ENCODE data around the gene PAPPA. TPM values are rescaled to one million over a fixed set of nuclear protein-coding genes. Genes with fewer than 3 reads are reported as not detected.
A peak's percentile ranks its signal among the peaks of the same experiment; 100 is the strongest.

PAPPA gene
- total and polyA plus RNA-seq, 9 donors: 0.61 to 5.5 (median 2.6) TPM

GRCh38 chr9:116313638-116314037 lies 160.0 kb downstream of the PAPPA start:
- H3K27ac ChIP-seq: no peak overlapping the region
- no peak overlapping the region for H3K4me3 ChIP-seq
- no peaks in the 10 kb centered on the region for H3K36me3 ChIP-seq
- TF ChIP-seq EP300 (IDR thresholded peaks at IDR 0.05) (no peak), CTCF (IDR thresholded peaks at IDR 0.05) (no peak), POLR2A (IDR thresholded peaks at IDR 0.05) (no peak)
- H3K27me3 ChIP-seq: no peaks in the 10 kb centered on the region
- no peaks in the 10 kb centered on the region for H3K9me3 ChIP-seq
- 92 to 97% (median 96%) methylated on average over 3 of the region's 3 CpGs for WGBS, 3 donors
- no peak for DNase-seq
- peaks cover 4% of the 10 kb centered on the region for H3K4me1 ChIP-seq (ENCODE audit: insufficient read depth)
- intact Hi-C loops (cut with DNase I): loop anchor here in 1 of 4 donors (10.0 kb wide), 1 partner anchor 51 kb away; no protein-coding TSS in a partner anchor

- TF ChIP-seq CTCF (IDR thresholded peaks at IDR 0.05): no peak
- H3K36me3 ChIP-seq: no peaks in the 10 kb centered on the region
- peaks cover 8% of the 10 kb centered on the region for H3K4me1 ChIP-seq (ENCODE audit: insufficient read depth)
- DNase-seq: no peak
- H3K9me3 ChIP-seq: no peaks in the 10 kb centered on the region
- no peak overlapping the region for H3K4me3 ChIP-seq
- intact Hi-C loops (cut with DNase I): loop anchor here in 1 of 4 donors (5.0 to 10.0 kb wide), 2 partner anchors 49 to 159 kb away; no protein-coding TSS in a partner anchor
- WGBS, 3 donors: 49 to 74% (median 63%) methylated on average over 2 of the region's 2 CpGs
- no peaks in the 10 kb centered on the region for H3K27me3 ChIP-seq
- H3K27ac ChIP-seq: no peak overlapping the region
Observed at GRCh38 chr9:116316246-116316645, 162.7 kb downstream of the PAPPA start.

- TF ChIP-seq CTCF (IDR thresholded peaks at IDR 0.05) (no peak), EP300 (IDR thresholded peaks at IDR 0.05) (no peak), POLR2A (IDR thresholded peaks at IDR 0.05) (no peak)
- H3K27me3 ChIP-seq: no peaks in the 10 kb centered on the region
- intact Hi-C loops (cut with DNase I): loop anchor here in 1 of 4 donors (5.0 to 10.0 kb wide), 2 partner anchors 47 to 160 kb away; no protein-coding TSS in a partner anchor
- 72 to 77% (median 77%) methylated on average over 2 of the region's 2 CpGs for WGBS, 3 donors
- H3K4me1 ChIP-seq (ENCODE audit: insufficient read depth): peaks cover 4% of the 10 kb centered on the region
- H3K4me3 ChIP-seq: no peak overlapping the region
- no peaks in the 10 kb centered on the region for H3K9me3 ChIP-seq
- no peak overlapping the region for H3K27ac ChIP-seq
- no peaks in the 10 kb centered on the region for H3K36me3 ChIP-seq
- no peak for DNase-seq
Observed at GRCh38 chr9:116317503-116317902, 163.9 kb downstream of the PAPPA start.

- WGBS, 3 donors: 41 to 48% (median 45%) methylated on average over 19 of the region's 19 CpGs
- Histone ChIP-seq H3K4me1 (ENCODE audit: insufficient read depth) (peaks cover 4% of the 10 kb centered on the region), H3K36me3 (no peaks in the 10 kb centered on the region), H3K4me3 (no peak overlapping the region), H3K9me3 (no peaks in the 10 kb centered on the region), H3K27me3 (no peaks in the 10 kb centered on the region), H3K27ac (peak overlapping the region; percentile 16 to 41)
- intact Hi-C loops (cut with DNase I): loop anchor here in 1 of 4 donors (5.0 to 10.0 kb wide), 2 partner anchors 46 to 161 kb away; no protein-coding TSS in a partner anchor
- DNase-seq: peak; percentile 56 to 78 (median 71)
- TF ChIP-seq EP300 (IDR thresholded peaks at IDR 0.05) (no peak), CTCF (IDR thresholded peaks at IDR 0.05) (no peak), POLR2A (IDR thresholded peaks at IDR 0.05) (no peak)
Observed at GRCh38 chr9:116318468-116319374, 165.1 kb downstream of the PAPPA start.
